CD14-positive monocyte (primary cell): Measurements from ENCODE around the gene BMP7. TPM values are rescaled to one million over a fixed set of nuclear protein-coding genes. Genes with fewer than 3 reads are reported as not detected.

Experiments used
- DNase-seq, 3 donors: peaks; one replicate each; pipeline ENCODE4 v3.0.0-alpha.2; 2011 to 2022
- H2AFZ ChIP-seq: 2 replicates; pipeline ENCODE4 v1.6.0; 2012; ENCODE audit warnings: mild to moderate bottlenecking, low read depth, low read length, inconsistent platforms; ENCODE audit not compliant: insufficient read depth, poor library complexity, severe bottlenecking
- H3K27ac ChIP-seq, 2 donors: 1 replicate in 1 of 2; 2 replicates in 1 of 2; pipeline ENCODE4 v1.5.1; 2012 to 2013; ENCODE audit warnings: low read length in 2 of 2, control low read depth in 1 of 2, inconsistent platforms in 1 of 2, low read depth in 1 of 2, mild to moderate bottlenecking in 1 of 2
- H3K27me3 ChIP-seq, 2 donors: one replicate each; pipeline versions ENCODE4 v1.6.0 to v1.6.1; 2011 to 2013; ENCODE audit warnings: low read length in 2 of 2; ENCODE audit not compliant: control insufficient read depth in 2 of 2, insufficient read depth in 2 of 2
- H3K36me3 ChIP-seq, 2 donors: replicated peaks in 1 of 2; 1 replicate in 1 of 2; 2 replicates in 1 of 2; pipeline versions ENCODE4 v1.5.1 to v1.6.1; 2012 to 2013; ENCODE audit warnings: low read length in 2 of 2, control low read depth in 1 of 2, inconsistent platforms in 1 of 2, mild to moderate bottlenecking in 1 of 2; ENCODE audit not compliant: insufficient read depth in 2 of 2, control insufficient read depth in 1 of 2
- H3K4me1 ChIP-seq, 2 donors: 1 replicate in 1 of 2; 2 replicates in 1 of 2; pipeline versions ENCODE4 v1.5.1 to v1.6.1; 2012 to 2013; ENCODE audit warnings: low read length in 2 of 2, control low read depth in 1 of 2, inconsistent platforms in 1 of 2, mild to moderate bottlenecking in 1 of 2, moderate library complexity in 1 of 2; ENCODE audit not compliant: insufficient read depth in 2 of 2, control insufficient read depth in 1 of 2
- H3K4me2 ChIP-seq: replicated peaks from 2 replicates; pipeline ENCODE3; 2012; ENCODE audit warnings: low read length, moderate library complexity, mild to moderate bottlenecking; ENCODE audit not compliant: poor library complexity, severe bottlenecking; ENCODE audit errors: extremely low read depth
- H3K4me3 ChIP-seq, 3 experiments: fragments of 200-600 bp in 1 of 3; sonication (generic) in 1 of 3; replicated peaks in 1 of 3; 1 replicate in 2 of 3; 2 replicates in 1 of 3; pipeline ENCODE4 v1.5.1; 2011 to 2013; ENCODE audit warnings: low read length in 3 of 3, mild to moderate bottlenecking in 3 of 3, control low read depth in 2 of 3, low read depth in 2 of 3, inconsistent platforms in 1 of 3, moderate library complexity in 1 of 3
- H3K79me2 ChIP-seq: 2 replicates; pipeline ENCODE4 v1.6.0; 2012; ENCODE audit warnings: mild to moderate bottlenecking, control low read depth, inconsistent platforms, low read length, moderate library complexity; ENCODE audit not compliant: insufficient read depth
- H3K9ac ChIP-seq: 2 replicates; pipeline ENCODE4 v1.6.0; 2017; ENCODE audit warnings: low read length, mild to moderate bottlenecking; ENCODE audit not compliant: insufficient read depth, poor library complexity, severe bottlenecking
- H3K9me3 ChIP-seq, 2 donors: replicated peaks in 1 of 2; 1 replicate in 1 of 2; 2 replicates in 1 of 2; pipeline versions ENCODE4 v1.5.1 to v1.6.1; 2012 to 2013; ENCODE audit warnings: low read length in 2 of 2, control low read depth in 1 of 2; ENCODE audit not compliant: control insufficient read depth in 1 of 2, insufficient read depth in 1 of 2
- H4K20me1 ChIP-seq: 2 replicates; pipeline ENCODE4 v1.6.0; 2012; ENCODE audit warnings: mild to moderate bottlenecking, low read length, control low read depth, moderate library complexity; ENCODE audit not compliant: insufficient read depth
- H3K27ac Mint-ChIP-seq, 7 donors: one replicate each; pipeline ENCODE4 v1.8.0; 2020; ENCODE audit warnings: mild to moderate bottlenecking in 7 of 7, mixed read lengths in 7 of 7, moderate library complexity in 6 of 7, inconsistent platforms in 2 of 7
- H3K27me3 Mint-ChIP-seq, 3 donors: one replicate each; pipeline ENCODE4 v1.8.0; 2021 to 2022; ENCODE audit warnings: low read depth in 3 of 3, mild to moderate bottlenecking in 3 of 3, mixed read lengths in 3 of 3, moderate library complexity in 3 of 3, inconsistent platforms in 1 of 3
- H3K36me3 Mint-ChIP-seq, 2 donors: one replicate each; pipeline ENCODE4 v1.8.0; 2020; ENCODE audit warnings: mixed read lengths in 2 of 2, inconsistent platforms in 1 of 2, mild to moderate bottlenecking in 1 of 2
- H3K4me1 Mint-ChIP-seq: one replicate; pipeline ENCODE4 v1.8.0; 2020; ENCODE audit warnings: mild to moderate bottlenecking, mixed read lengths
- H3K4me3 Mint-ChIP-seq, 2 donors: one replicate each; pipeline ENCODE4 v1.8.0; 2020; ENCODE audit warnings: mild to moderate bottlenecking in 2 of 2, mixed read lengths in 2 of 2, moderate library complexity in 1 of 2
- H3K9me3 Mint-ChIP-seq, 7 donors: one replicate each; pipeline ENCODE4 v1.8.0; 2020 to 2022; ENCODE audit warnings: mixed read lengths in 7 of 7, mild to moderate bottlenecking in 6 of 7, moderate library complexity in 6 of 7, inconsistent platforms in 2 of 7
- WGBS: methylation state at CpG from one replicate; pipeline ENCODE4 v1.1.5; 2013; ENCODE audit warnings: missing lambda C conversion rate; ENCODE audit not compliant: insufficient coverage; 5-methylcytosine and 5-hydroxymethylcytosine counted together
- intact Hi-C, 2 donors: fragments of 100-400 bp; cut with micrococcal nuclease; formaldehyde crosslinking; loops; one replicate each; pipeline versions ENCODE4 v1.15.0 to v1.15.1; 2023
- polyA plus RNA-seq, 3 donors: library from polyadenylated mRNA; depleted of rRNA in 1 of 3; unstranded in 2 of 3; stranded (reverse) in 1 of 3; fragments of 300-500 nt in 2 of 3; fragments of >200 nt in 1 of 3; fragmentation: Illumina TruSeq in 2 of 3; gene quantifications; 1 replicate in 2 of 3; 2 replicates in 1 of 3; pipeline ENCODE4 v1.2.3, GENCODE V29; 2012 to 2021
- TF ChIP-seq, protein P1 (sequence below): fragments of 200-600 bp; IDR thresholded peaks from one replicate; pipeline ENCODE4 v1.8.0; 2022; ENCODE audit warnings: antibody characterized with exemption, mild to moderate bottlenecking

Gene BMP7
- polyA plus RNA-seq, 3 donors = not detected

DNA sequence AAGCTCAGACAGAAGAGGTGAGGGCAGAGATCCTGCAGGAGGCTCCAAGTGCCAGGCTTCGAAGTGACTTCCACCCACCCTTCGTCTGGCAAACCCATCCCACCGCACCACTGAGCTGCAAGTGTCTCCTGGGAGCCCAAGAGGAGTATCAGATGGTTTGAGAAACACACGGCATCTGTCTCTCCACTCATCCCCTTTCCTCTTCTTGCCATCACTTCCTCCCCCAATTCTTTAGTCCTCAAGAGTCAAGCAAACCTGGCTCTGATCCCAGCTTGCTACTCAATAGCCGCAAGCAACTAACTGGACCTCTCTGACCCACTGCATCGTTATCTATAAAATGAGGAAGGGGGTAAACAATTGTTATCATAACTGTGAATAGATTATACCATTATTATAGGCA is 142.1 kb downstream of the BMP7 start:
- Histone ChIP-seq H3K27me3 (peaks cover 0 to 2% of the 10 kb centered on the region in 2 donors), H3K9ac (no peak overlapping the region), H3K9me3 (no peaks in the 10 kb centered on the region), H3K36me3 (no peaks in the 10 kb centered on the region), H2AFZ (no peak overlapping the region), H3K4me1 (no peaks in the 10 kb centered on the region), H3K4me2 (no peak overlapping the region), H4K20me1 (no peaks in the 10 kb centered on the region), H3K27ac (no peak overlapping the region), H3K4me3 (no peak overlapping the region), H3K79me2 (no peaks in the 10 kb centered on the region)
- TF ChIP-seq, protein P1, sequence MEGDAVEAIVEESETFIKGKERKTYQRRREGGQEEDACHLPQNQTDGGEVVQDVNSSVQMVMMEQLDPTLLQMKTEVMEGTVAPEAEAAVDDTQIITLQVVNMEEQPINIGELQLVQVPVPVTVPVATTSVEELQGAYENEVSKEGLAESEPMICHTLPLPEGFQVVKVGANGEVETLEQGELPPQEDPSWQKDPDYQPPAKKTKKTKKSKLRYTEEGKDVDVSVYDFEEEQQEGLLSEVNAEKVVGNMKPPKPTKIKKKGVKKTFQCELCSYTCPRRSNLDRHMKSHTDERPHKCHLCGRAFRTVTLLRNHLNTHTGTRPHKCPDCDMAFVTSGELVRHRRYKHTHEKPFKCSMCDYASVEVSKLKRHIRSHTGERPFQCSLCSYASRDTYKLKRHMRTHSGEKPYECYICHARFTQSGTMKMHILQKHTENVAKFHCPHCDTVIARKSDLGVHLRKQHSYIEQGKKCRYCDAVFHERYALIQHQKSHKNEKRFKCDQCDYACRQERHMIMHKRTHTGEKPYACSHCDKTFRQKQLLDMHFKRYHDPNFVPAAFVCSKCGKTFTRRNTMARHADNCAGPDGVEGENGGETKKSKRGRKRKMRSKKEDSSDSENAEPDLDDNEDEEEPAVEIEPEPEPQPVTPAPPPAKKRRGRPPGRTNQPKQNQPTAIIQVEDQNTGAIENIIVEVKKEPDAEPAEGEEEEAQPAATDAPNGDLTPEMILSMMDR = no peak
- intact Hi-C loops = no loop called here
- Mint-ChIP-seq H3K27me3 (peaks cover 11 to 22% (median 12%) of the 10 kb centered on the region in 3 donors), H3K4me1 (no peaks in the 10 kb centered on the region), H3K27ac (no peak overlapping the region), H3K4me3 (no peak overlapping the region), H3K9me3 (peaks cover 0 to 4% (median 0%) of the 10 kb centered on the region in 7 donors), H3K36me3 (no peaks in the 10 kb centered on the region)
- no peak for DNase-seq
- WGBS = 80% methylated on average over 3 of the region's 6 CpGs

- peaks cover 0 to 2% of the 10 kb centered on the region in 2 donors for H3K27me3 ChIP-seq
- TF ChIP-seq, protein P1 = no peak
- no CpG with 5 or more reads among the region's 4 CpGs for WGBS
- DNase-seq = no peak
- no peaks in the 10 kb centered on the region for H3K4me1 ChIP-seq
- Mint-ChIP-seq H3K36me3 (no peaks in the 10 kb centered on the region), H3K4me1 (no peaks in the 10 kb centered on the region), H3K4me3 (no peak overlapping the region), H3K27ac (no peak overlapping the region), H3K9me3 (peaks cover 0 to 4% (median 0%) of the 10 kb centered on the region in 7 donors), H3K27me3 (peaks cover 11 to 22% (median 12%) of the 10 kb centered on the region in 3 donors)
- no peak overlapping the region for H3K4me2 ChIP-seq
- H3K79me2 ChIP-seq = no peaks in the 10 kb centered on the region
- H3K27ac ChIP-seq = no peak overlapping the region
- H2AFZ ChIP-seq = no peak overlapping the region
- H3K9ac ChIP-seq = no peak overlapping the region
- no peaks in the 10 kb centered on the region for H3K36me3 ChIP-seq
- H3K9me3 ChIP-seq = no peaks in the 10 kb centered on the region
- H4K20me1 ChIP-seq = no peaks in the 10 kb centered on the region
- intact Hi-C loops = no loop called here
- no peak overlapping the region for H3K4me3 ChIP-seq
Observed at GRCh38 chr20:57123504-57123903, 142.9 kb downstream of the BMP7 start.
